Measurements from ENCODE around the gene DSCAM. TPM values are rescaled to one million over a fixed set of nuclear protein-coding genes. Genes with fewer than 3 reads are reported as not detected.

Gene DSCAM
- total and polyA plus RNA-seq, 4 donors = 0.02 to 0.25 (median 0.09) TPM

DNA sequence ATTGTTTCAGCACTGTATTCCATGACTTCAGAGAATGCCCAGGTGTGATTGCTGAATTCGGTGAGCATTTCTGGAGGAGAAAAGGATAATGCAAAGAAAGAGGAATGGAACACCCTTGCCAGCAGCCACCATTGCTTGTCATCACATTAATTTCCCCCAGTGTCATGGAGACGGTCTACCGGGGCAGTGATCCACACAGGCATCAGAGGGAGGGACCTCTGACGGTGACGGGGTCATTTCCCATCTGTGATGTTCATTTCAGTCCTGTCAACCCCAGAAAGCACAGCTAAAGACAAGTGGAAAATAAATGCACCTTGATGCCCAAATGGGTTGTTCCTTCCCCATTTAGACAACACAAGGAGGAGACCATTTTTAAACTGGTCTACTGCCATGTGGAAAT is 603.3 kb downstream of the DSCAM start:
- DNase-seq (no peak), ATAC-seq (ENCODE audit: insufficient read depth, low FRiP score) (no peak)
- no peak overlapping the region for H3K9ac ChIP-seq (ENCODE audit: insufficient read depth in 1 of 2, low read length in 2 of 2)
- no peak overlapping the region for H3K4me3 ChIP-seq
- 85 to 86% methylated on average over 5 of the region's 5 CpGs for WGBS, 2 donors
- peaks cover 0 to 11% (median 0%) of the 10 kb centered on the region in 4 donors for H3K9me3 ChIP-seq (ENCODE audit: control insufficient read depth in 4 of 4, insufficient read depth in 3 of 4, low read length in 3 of 4)
- no peak overlapping the region for H3K27ac ChIP-seq (ENCODE audit: low read depth in 1 of 2, low read length in 1 of 2)
- no peak for TF ChIP-seq CTCF (IDR thresholded peaks at IDR 0.05; ENCODE audit: control extremely low read depth, extremely low read depth)
- H3K36me3 ChIP-seq (ENCODE audit: control insufficient read depth in 4 of 4, insufficient read depth in 4 of 4, low read length in 4 of 4) = no peaks in the 10 kb centered on the region
- peaks cover 0 to 2% (median 0%) of the 10 kb centered on the region in 3 donors for H3K27me3 ChIP-seq (ENCODE audit: control insufficient read depth in 3 of 3, insufficient read depth in 3 of 3, low read length in 2 of 3)
- H3K4me1 ChIP-seq (ENCODE audit: control insufficient read depth in 5 of 5, insufficient read depth in 5 of 5, low read length in 5 of 5) = no peaks in the 10 kb centered on the region

DNA sequence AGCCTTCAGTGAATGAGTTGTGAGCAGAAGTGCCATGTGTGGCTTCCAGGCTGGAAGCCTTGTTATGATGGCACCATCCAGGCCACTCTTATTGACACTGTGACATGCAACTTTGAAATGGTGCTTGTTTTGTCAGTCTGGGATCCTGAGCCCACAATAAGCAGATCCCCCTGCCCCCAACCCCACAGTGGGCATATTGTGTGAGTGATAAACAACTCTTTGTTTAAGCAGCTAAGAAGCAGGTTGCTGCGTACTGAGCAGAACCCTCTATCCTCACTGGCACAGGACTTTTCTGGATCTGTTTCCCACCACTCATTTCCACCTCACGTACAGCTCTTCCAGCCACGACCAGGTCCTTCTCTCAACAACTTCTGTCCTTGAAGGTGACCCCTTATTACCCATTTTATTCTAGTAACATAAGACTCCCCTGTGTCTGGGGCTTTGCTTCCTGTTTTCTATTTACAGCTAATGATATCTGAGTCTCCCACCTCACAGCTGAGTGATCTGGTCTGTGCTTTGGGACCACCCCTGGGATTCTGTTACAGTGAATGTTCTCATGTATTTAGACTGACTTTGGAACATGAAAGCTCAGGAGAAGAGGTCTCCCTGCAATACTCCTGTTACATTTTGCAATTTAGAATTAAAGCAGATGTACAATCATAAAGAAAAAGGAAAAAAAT is 604.2 kb downstream of the DSCAM start:
- ATAC-seq (ENCODE audit: insufficient read depth, low FRiP score) = no peak
- Histone ChIP-seq H3K4me1 (ENCODE audit: control insufficient read depth in 5 of 5, insufficient read depth in 5 of 5, low read length in 5 of 5) (no peaks in the 10 kb centered on the region), H3K27ac (ENCODE audit: low read depth in 1 of 2, low read length in 1 of 2) (no peak overlapping the region), H3K27me3 (ENCODE audit: control insufficient read depth in 3 of 3, insufficient read depth in 3 of 3, low read length in 2 of 3) (peaks cover 0 to 2% (median 0%) of the 10 kb centered on the region in 3 donors), H3K4me3 (no peak overlapping the region), H3K36me3 (ENCODE audit: control insufficient read depth in 4 of 4, insufficient read depth in 4 of 4, low read length in 4 of 4) (no peaks in the 10 kb centered on the region), H3K9me3 (ENCODE audit: control insufficient read depth in 4 of 4, insufficient read depth in 3 of 4, low read length in 3 of 4) (peaks cover 0 to 7% (median 0%) of the 10 kb centered on the region in 4 donors), H3K9ac (ENCODE audit: insufficient read depth in 1 of 2, low read length in 2 of 2) (no peak overlapping the region)
- TF ChIP-seq CTCF (IDR thresholded peaks at IDR 0.05; ENCODE audit: control extremely low read depth, extremely low read depth) = no peak
- WGBS, 2 donors = 71 to 85% methylated on average over 3 of the region's 3 CpGs
- no peak for DNase-seq

DNA sequence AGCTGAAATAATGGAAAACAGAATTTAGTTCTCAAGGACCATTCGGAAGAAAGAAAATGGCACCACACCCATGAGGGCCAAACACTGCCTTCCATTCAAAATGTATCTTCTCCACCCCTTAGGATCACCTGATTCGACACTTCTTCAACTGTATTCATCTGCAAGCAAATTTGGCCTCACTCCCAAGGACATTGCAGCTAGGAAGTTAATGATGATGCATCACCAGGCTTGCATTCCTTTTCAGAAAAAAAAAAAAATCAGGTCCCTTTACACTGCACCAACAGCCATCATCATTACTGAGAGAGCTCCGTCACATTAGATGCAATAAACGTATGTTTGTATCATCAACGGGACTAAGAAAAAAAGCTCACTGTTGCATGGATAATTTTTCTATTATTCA is 611.4 kb downstream of the DSCAM start:
- DNase-seq (no peak), ATAC-seq (ENCODE audit: insufficient read depth, low FRiP score) (no peak)
- 75 to 82% methylated on average over 5 of the region's 5 CpGs for WGBS, 2 donors
- Histone ChIP-seq H3K9me3 (ENCODE audit: control insufficient read depth in 4 of 4, insufficient read depth in 3 of 4, low read length in 3 of 4) (peaks cover 0 to 4% (median 0%) of the 10 kb centered on the region in 4 donors), H3K4me1 (ENCODE audit: control insufficient read depth in 5 of 5, insufficient read depth in 5 of 5, low read length in 5 of 5) (no peaks in the 10 kb centered on the region), H3K27ac (ENCODE audit: low read depth in 1 of 2, low read length in 1 of 2) (no peak overlapping the region), H3K4me3 (no peak overlapping the region), H3K36me3 (ENCODE audit: control insufficient read depth in 4 of 4, insufficient read depth in 4 of 4, low read length in 4 of 4) (no peaks in the 10 kb centered on the region), H3K9ac (ENCODE audit: insufficient read depth in 1 of 2, low read length in 2 of 2) (no peak overlapping the region), H3K27me3 (ENCODE audit: control insufficient read depth in 3 of 3, insufficient read depth in 3 of 3, low read length in 2 of 3) (peaks cover 0 to 4% (median 0%) of the 10 kb centered on the region in 3 donors)
- no peak for TF ChIP-seq CTCF (IDR thresholded peaks at IDR 0.05; ENCODE audit: control extremely low read depth, extremely low read depth)

Data from lung (tissue), 12 donors.